Effector memory CD8-positive, alpha-beta T cell (primary cell): ENCODE data around the gene PPP1R3C.

Experiments used
- ATAC-seq: fragments of 150-1000 bp; cut with Tn5 transposase; replicated peaks from 2 replicates; pipeline ENCODE4 v1.10.0; 2021; ENCODE audit warnings: mild to moderate bottlenecking, moderate library complexity
- DNase-seq, 3 experiments: peaks; one replicate each; pipeline ENCODE4 v3.0.0; 2021
- H3K27ac Mint-ChIP-seq, 2 donors: one replicate each; pipeline ENCODE4 v1.8.0; 2022; ENCODE audit warnings: mild to moderate bottlenecking in 2 of 2, mixed read lengths in 2 of 2, moderate library complexity in 2 of 2
- H3K27me3 Mint-ChIP-seq, 2 donors: one replicate each; pipeline ENCODE4 v1.8.0; 2022; ENCODE audit warnings: mixed read lengths in 2 of 2
- H3K36me3 Mint-ChIP-seq: one replicate; pipeline ENCODE4 v1.8.0; 2022; ENCODE audit warnings: mild to moderate bottlenecking, moderate library complexity, mixed read lengths; ENCODE audit not compliant: insufficient read depth
- H3K4me1 Mint-ChIP-seq, 2 donors: one replicate each; pipeline ENCODE4 v1.8.0; 2022; ENCODE audit warnings: low read depth in 2 of 2, mixed read lengths in 2 of 2
- H3K4me3 Mint-ChIP-seq, 2 donors: one replicate each; pipeline ENCODE4 v1.8.0; 2022; ENCODE audit warnings: mild to moderate bottlenecking in 2 of 2, mixed read lengths in 2 of 2, moderate library complexity in 2 of 2
- H3K9me3 Mint-ChIP-seq, 2 donors: one replicate each; pipeline ENCODE4 v1.8.0; 2022; ENCODE audit warnings: mixed read lengths in 2 of 2

PPP1R3C gene

DNA sequence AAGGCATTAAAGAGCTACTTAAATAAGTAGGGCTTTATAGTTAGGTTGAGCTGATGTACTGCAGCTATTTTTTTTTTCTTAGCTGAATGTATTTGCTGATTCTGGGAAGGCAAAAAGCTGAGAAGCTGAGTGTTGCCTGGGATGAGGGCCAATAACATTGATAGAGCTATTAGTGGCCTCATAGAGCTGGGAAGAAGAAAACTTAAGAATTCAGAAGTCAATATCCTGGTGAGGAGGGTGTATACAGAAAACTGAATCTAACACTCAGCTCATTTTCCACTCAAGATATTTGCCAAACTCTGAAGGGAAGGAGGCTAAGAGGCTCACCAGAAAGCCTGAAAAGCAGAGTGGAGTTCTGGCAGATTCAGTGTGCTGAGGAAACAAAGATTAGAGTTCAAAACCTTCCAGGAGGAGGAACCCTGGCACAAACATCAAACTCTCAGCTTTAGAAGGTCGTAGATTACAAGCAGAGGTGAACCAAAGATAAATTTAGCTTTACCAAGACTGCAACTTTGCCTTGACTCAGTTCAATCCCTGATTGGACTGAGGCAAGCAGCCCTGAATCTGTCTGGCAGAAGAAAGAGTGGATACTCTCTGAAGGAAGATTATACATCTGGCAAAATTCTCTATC lies 11.3 kb downstream of the PPP1R3C start:
- peaks cover 4% of the 10 kb centered on the region for H3K36me3 Mint-ChIP-seq
- no peaks in the 10 kb centered on the region for H3K9me3 Mint-ChIP-seq
- H3K4me1 Mint-ChIP-seq, result no peaks in the 10 kb centered on the region
- no peak overlapping the region for H3K4me3 Mint-ChIP-seq
- no peak for ATAC-seq
- DNase-seq, result no peak
- H3K27ac Mint-ChIP-seq, result no peak overlapping the region
- peaks cover 50 to 59% of the 10 kb centered on the region in 2 donors for H3K27me3 Mint-ChIP-seq

DNA sequence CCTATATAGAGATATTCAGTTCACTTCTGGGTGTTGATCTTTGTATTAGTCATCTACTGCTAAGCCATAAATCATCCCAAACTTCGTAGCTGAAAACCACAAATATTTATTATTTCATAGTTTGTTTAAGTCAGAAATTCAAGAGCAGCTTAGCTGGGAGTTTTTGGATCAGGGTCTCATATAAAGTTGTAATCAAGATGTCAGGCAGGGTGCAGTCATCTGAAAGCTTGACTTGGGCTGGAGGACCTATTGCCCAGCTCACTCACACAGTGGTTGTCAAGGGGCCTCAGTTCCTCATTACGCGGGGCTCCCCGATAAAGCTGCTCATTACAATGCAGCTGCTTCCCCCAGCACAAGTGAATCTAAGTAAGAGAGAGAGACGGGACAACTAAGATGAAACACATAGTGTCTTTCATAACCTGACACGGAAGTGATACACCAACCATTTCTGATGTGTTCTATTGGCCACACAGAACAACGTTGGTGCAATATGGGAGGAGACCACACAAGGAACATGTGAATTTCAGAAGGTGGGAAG lies 15.7 kb downstream of the PPP1R3C start:
- Mint-ChIP-seq H3K27me3 (peaks cover 41 to 48% of the 10 kb centered on the region in 2 donors), H3K4me1 (no peaks in the 10 kb centered on the region), H3K9me3 (no peaks in the 10 kb centered on the region), H3K36me3 (peaks cover 4% of the 10 kb centered on the region), H3K27ac (no peak overlapping the region), H3K4me3 (no peak overlapping the region)
- ATAC-seq (no peak), DNase-seq (no peak)

DNA sequence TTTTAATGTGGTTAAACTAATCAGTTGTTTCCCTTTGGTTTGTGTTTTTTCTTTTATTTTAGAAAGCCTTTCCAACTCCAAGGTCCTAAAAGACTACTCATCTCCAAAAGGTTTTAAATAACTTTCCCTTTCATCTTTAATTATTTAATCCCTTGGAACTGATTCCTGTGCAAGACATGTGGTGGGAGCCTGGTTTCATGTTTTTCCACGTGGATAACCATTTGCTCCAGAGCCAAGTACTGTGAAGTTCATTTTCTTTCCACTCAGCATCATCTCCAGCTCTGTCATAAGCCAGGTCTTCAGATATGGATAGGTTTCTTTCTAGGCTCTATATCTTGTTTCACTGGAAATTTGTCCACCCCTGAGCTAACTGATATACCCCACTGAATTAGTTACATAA lies 16.7 kb downstream of the PPP1R3C start:
- ATAC-seq (no peak), DNase-seq (no peak)
- no peaks in the 10 kb centered on the region for H3K4me1 Mint-ChIP-seq
- no peak overlapping the region for H3K4me3 Mint-ChIP-seq
- H3K9me3 Mint-ChIP-seq, result no peaks in the 10 kb centered on the region
- H3K27ac Mint-ChIP-seq, result no peak overlapping the region
- H3K36me3 Mint-ChIP-seq, result peaks cover 4% of the 10 kb centered on the region
- H3K27me3 Mint-ChIP-seq, result peaks cover 35 to 39% of the 10 kb centered on the region in 2 donors

DNA sequence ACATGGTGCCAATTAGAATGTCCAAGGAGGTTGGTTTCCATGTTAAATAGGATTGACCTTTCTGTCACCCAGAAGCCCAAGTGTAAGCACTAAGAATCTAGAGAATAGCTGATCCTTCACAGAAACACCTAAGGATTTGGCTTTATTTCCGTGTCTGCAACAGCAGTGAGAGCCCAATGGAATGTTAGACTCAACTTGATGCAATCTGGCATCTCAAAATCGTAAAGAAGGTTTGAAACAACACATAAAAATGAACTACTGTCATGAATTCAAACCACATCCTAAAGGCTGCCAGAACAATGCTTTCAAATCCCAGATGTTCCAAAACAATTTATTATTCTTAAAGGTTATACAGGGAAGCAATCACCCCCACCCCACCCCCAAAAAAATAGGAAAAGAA lies 18.6 kb downstream of the PPP1R3C start:
- H3K27me3 Mint-ChIP-seq, result peaks cover 23 to 30% of the 10 kb centered on the region in 2 donors
- no peak for ATAC-seq
- no peaks in the 10 kb centered on the region for H3K9me3 Mint-ChIP-seq

DNA sequence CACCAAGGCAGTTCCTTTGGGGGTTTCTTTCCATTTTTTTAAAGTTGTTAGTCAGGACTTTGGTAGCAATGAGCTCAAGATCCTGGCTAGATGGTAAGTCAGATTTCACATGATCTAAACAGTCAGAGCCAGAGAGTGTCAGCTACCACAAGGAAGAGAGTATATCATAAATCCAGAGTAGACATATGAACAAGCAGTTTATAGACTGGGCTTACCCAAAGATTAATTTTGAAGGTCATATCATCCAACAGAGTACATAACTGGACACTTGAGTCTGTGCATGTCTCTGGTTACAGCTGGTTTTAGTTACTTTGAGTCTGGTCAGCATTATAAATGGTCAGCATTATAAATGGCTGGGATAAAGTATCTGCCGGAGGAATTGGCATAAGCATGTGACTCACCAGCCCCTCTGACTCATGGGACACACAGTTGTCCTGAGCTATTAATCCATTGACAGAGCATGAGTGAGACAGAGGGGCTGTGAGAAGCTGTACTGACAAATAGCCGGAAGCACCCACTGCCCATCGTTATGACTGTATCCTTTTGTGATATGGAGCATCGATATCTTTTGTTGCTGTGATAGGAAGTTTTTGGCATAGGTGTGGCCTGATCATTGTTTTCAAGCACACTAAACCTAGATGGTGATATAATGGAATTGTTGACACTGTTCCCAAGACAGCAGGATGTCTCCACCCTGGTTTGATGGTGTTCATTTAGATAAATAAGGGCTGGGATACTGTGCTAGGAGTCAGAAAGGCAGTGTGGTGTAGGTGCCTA lies 19.3 kb downstream of the PPP1R3C start:
- Mint-ChIP-seq H3K4me1 (no peaks in the 10 kb centered on the region), H3K36me3 (no peaks in the 10 kb centered on the region), H3K4me3 (no peak overlapping the region), H3K27ac (no peak overlapping the region), H3K9me3 (no peaks in the 10 kb centered on the region), H3K27me3 (peaks cover 19 to 27% of the 10 kb centered on the region in 2 donors)
- ATAC-seq (no peak), DNase-seq (no peak)

More for the DNA sequence above, 18.6 kb downstream of the PPP1R3C start:
- Mint-ChIP-seq H3K4me3 (no peak overlapping the region), H3K36me3 (peaks cover 4% of the 10 kb centered on the region), H3K4me1 (no peaks in the 10 kb centered on the region), H3K27ac (no peak overlapping the region)
- no peak for DNase-seq

DNA sequence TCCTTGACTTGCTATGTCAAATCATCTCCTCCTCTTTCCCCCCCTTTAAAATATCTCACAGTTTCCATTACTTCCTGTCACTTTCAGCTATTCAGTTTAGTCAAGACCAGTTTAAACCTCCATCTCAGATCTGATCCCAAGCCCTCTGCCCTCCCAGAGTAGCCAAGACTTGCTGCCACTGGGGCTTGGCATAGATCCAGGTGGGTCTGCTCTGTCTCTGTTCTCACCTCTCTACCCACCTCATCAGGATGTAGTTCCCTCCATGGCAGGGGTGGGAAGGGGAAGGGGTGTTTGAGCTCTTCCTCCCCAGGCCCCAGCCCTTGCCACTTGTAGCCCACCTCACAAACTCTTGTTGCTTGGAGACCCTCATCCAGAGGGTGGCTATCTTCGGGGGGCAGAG lies 22.0 kb downstream of the PPP1R3C start:
- Mint-ChIP-seq H3K36me3 (no peaks in the 10 kb centered on the region), H3K4me3 (no peak overlapping the region), H3K4me1 (no peaks in the 10 kb centered on the region), H3K27me3 (peaks cover 2 to 20% of the 10 kb centered on the region in 2 donors), H3K27ac (no peak overlapping the region), H3K9me3 (peaks cover 0 to 2% of the 10 kb centered on the region in 2 donors)
- DNase-seq (no peak), ATAC-seq (no peak)

DNA sequence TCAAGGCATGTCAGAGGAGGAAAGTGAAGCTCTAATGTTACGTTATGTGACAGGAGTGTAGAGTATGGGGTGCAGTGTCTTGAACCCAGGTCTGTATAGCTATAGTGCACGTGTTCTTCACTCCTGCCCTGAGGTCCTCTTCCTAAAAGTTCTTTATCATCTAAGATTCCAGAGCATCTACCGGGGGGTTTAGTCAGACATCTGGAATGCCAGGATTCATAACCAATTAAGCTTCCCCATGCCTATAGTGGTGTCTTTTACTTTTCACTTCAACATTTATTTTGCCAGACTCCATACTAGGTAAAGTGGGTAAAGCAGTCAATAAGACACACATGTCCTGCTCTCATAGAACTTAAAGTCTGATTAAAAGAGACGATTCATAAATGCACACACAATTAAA lies 22.4 kb downstream of the PPP1R3C start:
- Mint-ChIP-seq H3K27me3 (peaks cover 0 to 20% of the 10 kb centered on the region in 2 donors), H3K36me3 (no peaks in the 10 kb centered on the region), H3K4me3 (no peak overlapping the region), H3K9me3 (peaks cover 0 to 2% of the 10 kb centered on the region in 2 donors), H3K27ac (no peak overlapping the region), H3K4me1 (no peaks in the 10 kb centered on the region)
- no peak for ATAC-seq
- DNase-seq, result no peak

DNA sequence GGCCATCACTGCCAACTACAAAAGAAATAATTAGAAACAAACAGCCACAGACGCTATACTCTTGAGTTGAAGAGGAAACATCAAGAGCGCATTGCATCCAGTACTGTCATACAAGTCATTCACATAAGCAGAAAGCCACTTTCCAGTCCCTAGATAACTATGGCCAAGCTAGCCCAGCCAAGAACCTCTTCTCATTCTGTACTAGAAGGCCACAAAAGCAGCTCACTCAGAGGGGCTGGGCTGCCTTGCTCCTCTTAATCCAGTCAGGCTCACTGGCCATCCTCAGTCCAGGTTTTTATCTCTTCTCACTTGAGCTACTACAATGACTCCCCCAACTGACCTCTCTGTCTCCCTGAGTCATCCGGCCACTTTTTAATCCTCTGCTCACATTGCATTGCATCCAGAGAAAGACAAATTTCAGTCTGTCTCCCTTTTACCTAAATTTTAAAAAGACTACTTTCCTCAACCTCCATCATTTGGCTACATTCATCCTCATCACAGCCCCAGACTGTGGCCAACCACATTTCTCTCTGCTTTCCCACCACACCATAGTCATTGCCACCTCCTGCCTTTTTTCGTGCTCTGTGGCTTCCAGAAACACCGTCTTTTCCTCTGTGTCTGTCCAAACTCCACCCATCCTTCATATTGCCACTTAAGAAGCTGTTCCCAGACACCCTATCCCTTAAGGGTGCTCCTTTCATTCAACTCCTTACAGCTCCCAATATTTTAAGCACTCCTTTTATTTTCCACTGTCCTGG lies 25.0 kb downstream of the PPP1R3C start:
- DNase-seq, result no peak
- Mint-ChIP-seq H3K9me3 (peaks cover 0 to 2% of the 10 kb centered on the region in 2 donors), H3K27ac (no peak overlapping the region), H3K4me1 (no peaks in the 10 kb centered on the region), H3K36me3 (no peaks in the 10 kb centered on the region), H3K4me3 (no peak overlapping the region), H3K27me3 (peaks cover 1 to 11% of the 10 kb centered on the region in 2 donors)
- ATAC-seq, result no peak

DNA sequence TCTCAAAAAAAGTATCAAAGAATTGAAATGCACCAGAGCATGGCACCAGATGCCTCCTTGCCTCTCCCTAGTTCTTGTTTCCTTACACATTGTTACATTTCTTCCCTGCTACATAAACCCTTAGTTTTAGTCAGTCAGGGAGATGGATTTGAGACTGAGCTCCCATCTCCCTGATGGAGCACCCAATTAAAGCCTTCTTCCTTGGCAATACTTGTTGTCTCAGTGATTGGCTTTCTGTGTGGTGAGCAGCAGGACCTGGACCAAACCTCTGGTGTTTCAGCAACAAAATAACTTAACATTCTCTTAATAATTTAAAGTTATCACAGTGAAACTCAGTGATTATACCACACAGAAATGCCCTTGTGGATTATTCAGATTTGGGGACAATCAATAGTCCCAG lies 26.9 kb downstream of the PPP1R3C start:
- H3K4me1 Mint-ChIP-seq, result no peaks in the 10 kb centered on the region
- H3K27me3 Mint-ChIP-seq, result peaks cover 13 to 18% of the 10 kb centered on the region in 2 donors
- DNase-seq (no peak), ATAC-seq (no peak)
- H3K4me3 Mint-ChIP-seq, result no peak overlapping the region
- H3K27ac Mint-ChIP-seq, result no peak overlapping the region
- peaks cover 0 to 2% of the 10 kb centered on the region in 2 donors for H3K9me3 Mint-ChIP-seq
- H3K36me3 Mint-ChIP-seq, result no peaks in the 10 kb centered on the region

DNA sequence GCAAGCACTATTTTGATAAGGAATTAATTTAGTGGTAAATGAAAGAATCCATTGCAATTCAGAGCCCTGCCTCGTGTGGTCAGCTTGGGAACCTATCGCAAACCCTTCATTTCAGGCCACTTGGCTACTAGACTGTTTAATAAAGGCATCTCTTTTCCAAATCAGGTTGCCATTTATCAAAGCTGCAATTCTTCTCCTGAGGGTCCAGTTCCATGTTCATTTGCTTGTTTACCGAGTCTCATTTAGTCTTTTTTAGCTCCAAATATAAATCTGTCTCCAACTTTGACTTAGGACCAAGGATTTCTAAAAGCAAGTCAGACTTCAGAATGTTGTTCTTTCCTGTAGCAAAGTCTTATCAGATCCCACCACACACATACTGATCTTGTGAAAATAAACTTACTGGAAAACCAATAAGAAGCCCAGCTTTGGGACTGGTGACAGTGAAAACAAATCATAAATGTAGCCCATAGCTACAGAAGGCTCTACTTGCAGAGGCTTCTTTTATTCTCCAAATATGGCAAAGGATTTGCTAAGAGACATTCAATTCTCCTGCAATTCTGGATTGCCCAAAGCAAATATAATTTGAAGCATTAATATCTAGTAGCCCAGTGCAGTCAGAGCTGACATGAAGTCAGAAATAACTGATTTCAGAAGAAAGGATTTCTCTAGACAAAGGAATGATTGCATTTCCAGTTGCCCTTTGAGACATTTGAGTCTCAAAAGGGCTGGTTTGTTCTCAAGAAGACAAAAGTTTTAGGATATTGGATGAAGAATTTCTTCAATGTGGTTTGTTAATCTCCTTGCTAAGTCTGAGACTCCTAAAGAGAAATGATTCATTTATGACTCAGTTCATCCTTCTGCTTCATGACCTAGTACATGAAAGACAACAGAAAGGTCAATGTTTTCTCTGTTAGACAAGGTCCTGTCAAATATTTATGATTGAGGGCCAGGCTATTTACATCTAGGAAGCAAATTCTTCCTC lies 28.0 kb downstream of the PPP1R3C start:
- H3K27ac Mint-ChIP-seq, result no peak overlapping the region
- no peak for ATAC-seq
- H3K27me3 Mint-ChIP-seq, result peaks cover 19 to 25% of the 10 kb centered on the region in 2 donors
- no peak overlapping the region for H3K4me3 Mint-ChIP-seq
- no peak for DNase-seq
- no peaks in the 10 kb centered on the region for H3K4me1 Mint-ChIP-seq
- peaks cover 0 to 2% of the 10 kb centered on the region in 2 donors for H3K9me3 Mint-ChIP-seq
- no peaks in the 10 kb centered on the region for H3K36me3 Mint-ChIP-seq

DNA sequence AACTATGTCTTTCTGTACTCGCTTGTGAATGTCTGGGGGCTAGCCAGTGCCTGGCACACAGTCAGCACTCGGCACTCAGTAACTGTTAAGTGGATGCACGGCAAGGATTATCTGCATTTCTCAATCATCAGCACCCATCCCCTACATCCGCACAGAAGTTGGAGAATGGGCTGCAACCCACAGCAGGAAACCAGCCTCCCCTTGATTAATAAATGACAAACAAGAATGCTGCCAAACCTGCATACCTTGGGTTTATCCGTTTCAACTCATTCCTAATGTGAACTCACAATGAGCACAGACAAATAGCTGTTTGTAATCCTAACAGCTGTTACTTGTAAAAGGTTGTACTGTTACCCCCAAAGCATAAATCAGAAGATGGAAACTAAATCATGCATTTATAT lies 28.9 kb downstream of the PPP1R3C start:
- H3K9me3 Mint-ChIP-seq, result peaks cover 0 to 2% of the 10 kb centered on the region in 2 donors
- ATAC-seq, result no peak
- peaks cover 19 to 27% of the 10 kb centered on the region in 2 donors for H3K27me3 Mint-ChIP-seq
- H3K36me3 Mint-ChIP-seq, result no peaks in the 10 kb centered on the region
- no peak overlapping the region for H3K27ac Mint-ChIP-seq
- DNase-seq, result no peak
- no peak overlapping the region for H3K4me3 Mint-ChIP-seq
- no peaks in the 10 kb centered on the region for H3K4me1 Mint-ChIP-seq

DNA sequence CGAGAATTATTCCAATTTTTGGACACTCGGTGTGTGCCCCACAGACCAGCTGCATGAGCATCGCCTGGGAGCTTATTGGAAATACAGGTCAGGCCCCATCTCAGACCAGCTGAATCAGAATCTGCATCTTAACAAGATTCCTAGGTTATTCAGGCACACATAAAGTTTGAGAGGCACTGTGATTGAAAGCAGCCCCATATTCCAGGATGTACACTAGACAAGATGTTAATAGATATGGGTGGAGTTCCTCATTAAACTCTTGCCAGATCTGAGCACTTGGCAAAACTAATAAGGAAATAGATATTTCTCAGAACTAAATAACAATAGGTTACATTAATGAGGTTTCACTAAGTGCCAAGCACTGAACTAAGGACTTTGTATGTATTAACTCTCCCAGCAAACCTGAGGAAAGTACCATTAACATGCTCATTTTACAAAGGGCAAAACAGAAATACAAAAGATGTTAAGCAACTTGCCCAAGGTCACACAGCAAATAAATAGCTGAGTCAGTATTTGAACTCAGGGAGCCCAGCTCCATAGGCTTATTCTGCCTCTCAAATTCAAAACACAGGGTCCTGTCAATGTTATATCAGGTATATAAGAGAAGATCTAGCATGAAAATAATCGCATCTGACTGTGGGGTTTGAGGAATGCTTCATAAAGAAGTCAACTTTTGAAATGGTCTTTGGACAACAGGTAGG lies 29.9 kb downstream of the PPP1R3C start:
- Mint-ChIP-seq H3K36me3 (no peaks in the 10 kb centered on the region), H3K9me3 (peaks cover 0 to 2% of the 10 kb centered on the region in 2 donors), H3K27ac (no peak overlapping the region), H3K4me3 (no peak overlapping the region), H3K27me3 (peaks cover 19 to 33% of the 10 kb centered on the region in 2 donors), H3K4me1 (no peaks in the 10 kb centered on the region)
- no peak for ATAC-seq
- no peak for DNase-seq
